Measurements from ENCODE around the gene PEX7.
"Not testable (repeated sequence)": the region's sequence is repeated elsewhere in the genome, so short reads cannot be mapped to it uniquely, and the experiment has no call there.

PEX7 gene

GRCh38 chr6:136840276-136841001 is 18.0 kb downstream of the PEX7 start:
- no peak for DNase-seq (ENCODE audit: low spot score)

- DNase-seq (ENCODE audit: low spot score): no peak
These were observed 20.8 kb downstream of the PEX7 start for GRCh38 chr6:136843210-136843609.

- DNase-seq (ENCODE audit: low spot score): peak; percentile 16
These were observed 23.7 kb downstream of the PEX7 start for GRCh38 chr6:136846046-136846445.

- DNase-seq (ENCODE audit: low spot score): not testable (repeated sequence)
These were observed 24.1 kb downstream of the PEX7 start for GRCh38 chr6:136846477-136846876.

GRCh38 chr6:136849979-136850563 is 27.7 kb downstream of the PEX7 start:
- not testable (repeated sequence) for DNase-seq (ENCODE audit: low spot score)

GRCh38 chr6:136859430-136859829 is 37.0 kb downstream of the PEX7 start:
- no peak for DNase-seq (ENCODE audit: low spot score)

- DNase-seq (ENCODE audit: low spot score): no peak
These were observed 37.7 kb downstream of the PEX7 start for GRCh38 chr6:136860043-136860442.

- DNase-seq (ENCODE audit: low spot score): no peak
These were observed 40.3 kb downstream of the PEX7 start for GRCh38 chr6:136862662-136863061.

GRCh38 chr6:136863752-136864151 is 41.4 kb downstream of the PEX7 start:
- no peak for DNase-seq (ENCODE audit: low spot score)

- no peak for DNase-seq (ENCODE audit: low spot score)
These were observed 42.3 kb downstream of the PEX7 start for GRCh38 chr6:136864676-136865075.

GRCh38 chr6:136866872-136867416 is 44.6 kb downstream of the PEX7 start:
- DNase-seq (ENCODE audit: low spot score): no peak

GRCh38 chr6:136869451-136869850 is 47.1 kb downstream of the PEX7 start:
- DNase-seq (ENCODE audit: low spot score): no peak

- no peak for DNase-seq (ENCODE audit: low spot score)
These were observed 51.4 kb downstream of the PEX7 start for GRCh38 chr6:136873748-136874147.

GRCh38 chr6:136876469-136876868 is 54.1 kb downstream of the PEX7 start:
- DNase-seq (ENCODE audit: low spot score): not testable (repeated sequence)

GRCh38 chr6:136880748-136881460 is 58.5 kb downstream of the PEX7 start:
- no peak for DNase-seq (ENCODE audit: low spot score)

GRCh38 chr6:136886091-136886490 is 63.7 kb downstream of the PEX7 start:
- DNase-seq (ENCODE audit: low spot score): no peak

- no peak for DNase-seq (ENCODE audit: low spot score)
These were observed 65.6 kb downstream of the PEX7 start for GRCh38 chr6:136887953-136888352.

- DNase-seq (ENCODE audit: low spot score): no peak
These were observed 67.1 kb downstream of the PEX7 start for GRCh38 chr6:136889271-136890193.

GRCh38 chr6:136890194-136890839 is 67.9 kb downstream of the PEX7 start:
- no peak for DNase-seq (ENCODE audit: low spot score)

- DNase-seq (ENCODE audit: low spot score): no peak
These were observed 68.6 kb downstream of the PEX7 start for GRCh38 chr6:136890986-136891385.

GRCh38 chr6:136893187-136893586 is 70.8 kb downstream of the PEX7 start:
- no peak for DNase-seq (ENCODE audit: low spot score)
